GM12891 (cell line): ENCODE results near the gene SLC7A14.

Experiments
- DNase-seq: peaks from one replicate; pipeline ENCODE4 v3.0.0; 2011; ENCODE audit warnings: low spot score; ENCODE audit not compliant: insufficient read length
- FAIRE-seq: peaks from 2 replicates; lab custom pipeline; 2011; peaks lifted over from hg19 to GRCh38; lab: Jason Lieb, UNC
- PAX5 ChIP-seq: IDR thresholded peaks from 2 replicates; pipeline ENCODE4 v1.6.1; 2011; ENCODE audit warnings: low read length, moderate library complexity, mild to moderate bottlenecking; ENCODE audit not compliant: insufficient read depth, severe bottlenecking
- POLR2A ChIP-seq: IDR thresholded peaks from 2 replicates; pipeline ENCODE4 v1.6.1; 2011; ENCODE audit warnings: low read depth, low read length, control low read depth
- POLR2AphosphoS5 ChIP-seq: IDR thresholded peaks from 2 replicates; pipeline ENCODE4 v1.6.1; 2011; ENCODE audit warnings: low read depth, low read length, control low read depth
- POU2F2 ChIP-seq: IDR thresholded peaks from 2 replicates; pipeline ENCODE4 v1.6.1; 2011; ENCODE audit warnings: low read depth, mild to moderate bottlenecking, control low read depth, low read length, moderate library complexity
- SPI1 ChIP-seq: IDR thresholded peaks from 2 replicates; pipeline ENCODE4 v1.6.1; 2011; ENCODE audit warnings: low read depth, low read length, control low read depth
- TAF1 ChIP-seq: IDR thresholded peaks from 2 replicates; pipeline ENCODE4 v1.6.1; 2011; ENCODE audit warnings: low read depth, low read length, control low read depth

The SLC7A14 gene

DNA sequence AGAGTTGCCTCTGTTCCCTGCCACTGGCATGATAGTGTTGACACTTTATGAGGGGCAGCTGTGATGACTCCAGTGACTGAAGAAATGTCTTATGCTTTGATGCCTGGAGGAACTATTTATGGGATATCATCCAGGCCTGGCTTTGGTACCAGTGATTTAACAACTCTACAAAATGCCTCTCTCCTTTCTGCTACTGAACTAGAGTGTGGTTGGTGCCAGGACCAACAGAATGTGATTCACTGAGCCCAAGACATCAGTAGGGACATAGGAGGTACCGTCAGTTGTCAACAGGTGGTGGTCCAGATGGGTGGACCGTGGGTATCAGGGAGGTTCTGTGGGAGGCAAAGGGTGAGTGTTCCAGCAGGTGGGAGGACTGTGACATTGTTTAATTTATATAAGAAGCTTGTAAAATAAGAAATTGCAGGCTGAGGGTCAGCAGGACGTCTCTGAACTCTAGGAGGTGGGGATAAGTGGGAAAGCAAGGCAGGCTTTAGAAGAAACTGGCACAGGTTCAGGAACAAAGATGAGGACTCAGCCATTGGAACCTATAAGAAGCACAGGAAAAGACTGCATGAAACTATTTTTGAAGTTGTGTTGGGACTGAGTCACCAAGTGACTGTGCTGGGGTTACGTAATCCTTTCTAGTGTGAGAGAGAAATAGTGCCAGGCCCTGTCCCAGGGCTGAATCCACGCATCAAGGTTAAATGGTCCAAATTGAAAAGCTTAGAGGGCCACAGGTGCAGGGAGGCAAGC, 28.5 kb upstream of the SLC7A14 start:
- TF ChIP-seq POLR2A (no peak), TAF1 (no peak), POU2F2 (no peak)
- no peak for DNase-seq
- no peak for FAIRE-seq

DNA sequence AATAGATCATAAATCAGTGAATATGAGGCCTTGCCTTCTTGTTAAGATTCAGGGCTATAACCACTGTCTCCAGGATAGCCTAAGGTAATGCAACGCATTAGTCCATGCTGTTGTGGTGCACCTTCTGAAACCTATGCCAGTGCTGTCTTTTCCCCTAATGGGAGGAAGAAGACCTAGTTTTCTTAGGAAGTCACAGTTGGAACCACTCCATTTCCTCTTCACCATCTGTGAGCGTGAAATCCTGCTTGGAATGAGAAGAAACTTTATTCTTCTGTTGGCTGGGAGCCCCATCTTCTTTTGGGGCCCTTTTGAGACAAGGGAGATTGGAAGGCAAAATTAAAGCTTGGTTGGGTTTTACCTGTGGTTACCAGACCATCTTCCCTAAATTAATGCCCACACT, 25.9 kb upstream of the SLC7A14 start:
- FAIRE-seq: no peak
- no peak for DNase-seq
- TF ChIP-seq SPI1 (no peak), PAX5 (no peak), POU2F2 (no peak), POLR2A (no peak), TAF1 (no peak), POLR2AphosphoS5 (no peak)

GRCh38 chr3:170610321-170610884, 24.5 kb upstream of the SLC7A14 start:
- no peak for TF ChIP-seq TAF1
- peak; percentile 38; the same call in 1 of the 2 replicates for TF ChIP-seq SPI1
- no peak for TF ChIP-seq POLR2A
- no peak for TF ChIP-seq POU2F2
- FAIRE-seq (no peak), DNase-seq (no peak)

DNA sequence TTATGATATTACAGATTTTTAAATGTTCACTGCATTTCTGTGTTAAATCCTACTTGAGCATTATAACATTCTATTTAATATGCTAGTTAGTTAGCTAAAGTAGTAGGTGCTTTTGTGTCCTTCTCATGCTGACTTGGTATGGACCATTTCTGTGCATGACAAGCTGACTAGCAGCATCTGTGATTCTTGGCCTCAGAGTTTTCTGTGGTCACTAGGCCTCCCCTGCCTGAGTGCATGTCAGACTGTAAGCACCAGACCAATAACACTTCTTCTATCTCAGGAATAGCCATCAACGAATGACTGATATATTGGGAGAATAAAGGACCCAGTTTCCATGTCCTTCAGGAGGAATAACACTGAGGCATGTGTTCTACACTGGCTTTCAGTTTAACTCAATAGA, 22.6 kb upstream of the SLC7A14 start:
- FAIRE-seq: peak; percentile 40
- DNase-seq: no peak
- no peak for TF ChIP-seq POLR2A

DNA sequence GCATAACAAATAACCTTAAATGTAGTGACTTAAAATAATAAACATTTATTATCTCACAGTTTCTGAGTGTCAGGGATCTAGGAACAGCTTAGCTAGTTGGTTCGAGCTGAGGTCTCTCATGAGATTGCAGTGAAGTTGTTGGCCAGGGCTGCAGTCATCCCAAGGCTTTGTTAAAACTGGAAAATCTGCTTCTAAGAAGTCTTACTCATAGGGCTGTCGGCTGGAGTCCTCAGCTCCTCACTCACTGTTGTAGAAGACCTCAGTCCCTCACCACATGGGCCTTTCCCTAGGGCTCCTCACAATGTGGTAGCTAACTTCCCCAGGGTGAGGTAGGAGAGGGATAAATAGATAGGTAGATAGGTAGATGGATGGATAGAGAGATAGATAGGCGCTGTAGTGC, 20.8 kb upstream of the SLC7A14 start:
- DNase-seq (no peak), FAIRE-seq (no peak)
- TF ChIP-seq POU2F2 (no peak), SPI1 (no peak), POLR2AphosphoS5 (no peak), POLR2A (no peak), TAF1 (no peak), PAX5 (no peak)

DNA sequence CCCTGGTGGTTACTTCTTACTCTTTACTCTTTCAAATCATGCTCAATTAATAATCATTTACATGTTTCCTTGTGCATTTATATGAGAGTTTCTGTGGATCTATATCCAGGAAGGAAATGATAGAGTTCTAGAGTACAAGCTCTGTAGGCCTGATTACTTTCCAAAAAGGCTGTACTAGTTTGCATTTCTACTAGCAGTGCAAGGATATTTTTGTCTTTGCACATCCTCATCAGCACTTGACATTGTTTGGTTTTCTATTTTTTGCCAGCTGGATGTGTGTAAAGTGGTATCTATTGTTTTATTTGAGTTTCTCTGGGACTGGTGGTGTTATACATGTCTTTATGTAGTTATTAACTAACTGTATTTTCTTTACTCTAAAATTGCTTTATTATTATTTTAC, 19.6 kb upstream of the SLC7A14 start:
- TF ChIP-seq SPI1: no peak
- no peak for TF ChIP-seq POLR2A
- TF ChIP-seq POLR2AphosphoS5: no peak
- no peak for TF ChIP-seq POU2F2
- FAIRE-seq (no peak), DNase-seq (no peak)

GRCh38 chr3:170603770-170604510, 18.1 kb upstream of the SLC7A14 start:
- TF ChIP-seq SPI1 (no peak), POU2F2 (no peak), POLR2AphosphoS5 (no peak), POLR2A (no peak), PAX5 (no peak), TAF1 (no peak)
- no peak for FAIRE-seq
- no peak for DNase-seq

- FAIRE-seq (no peak), DNase-seq (no peak)
- TF ChIP-seq SPI1: no peak
- no peak for TF ChIP-seq POLR2A
- TF ChIP-seq TAF1: no peak
- TF ChIP-seq POU2F2: no peak
- TF ChIP-seq POLR2AphosphoS5: no peak
- TF ChIP-seq PAX5: no peak
Measured at GRCh38 chr3:170602556-170602955, 16.7 kb upstream of the SLC7A14 start.

GRCh38 chr3:170600005-170600624, 14.2 kb upstream of the SLC7A14 start:
- FAIRE-seq (no peak), DNase-seq (no peak)
- TF ChIP-seq TAF1: no peak
- no peak for TF ChIP-seq POU2F2
- no peak for TF ChIP-seq POLR2A
- no peak for TF ChIP-seq PAX5
- TF ChIP-seq SPI1: no peak
- no peak for TF ChIP-seq POLR2AphosphoS5

DNA sequence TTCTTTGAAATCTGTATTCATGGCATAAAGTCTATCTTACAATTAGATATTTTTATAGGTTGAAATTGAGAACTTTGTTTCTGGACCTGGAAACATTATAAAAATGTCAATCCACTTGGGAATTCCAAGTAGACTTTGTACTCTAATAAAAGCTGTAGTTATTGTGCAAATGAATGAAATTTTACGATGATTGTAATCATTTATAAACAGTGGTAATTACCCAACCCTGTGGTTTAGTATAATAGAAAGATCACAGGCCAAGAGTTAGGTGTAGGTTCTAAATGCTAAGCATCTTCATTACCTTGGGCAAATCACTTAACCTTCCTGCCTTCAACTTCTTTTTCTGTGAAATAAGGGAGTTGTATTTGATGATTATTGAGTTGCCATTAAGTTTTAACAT, 13.2 kb upstream of the SLC7A14 start:
- TF ChIP-seq PAX5: no peak
- no peak for TF ChIP-seq POU2F2
- no peak for TF ChIP-seq TAF1
- TF ChIP-seq POLR2A: no peak
- no peak for TF ChIP-seq SPI1
- no peak for TF ChIP-seq POLR2AphosphoS5
- DNase-seq (no peak), FAIRE-seq (no peak)
